HG03097 (cell line): ENCODE measurements around the gene ADIPOR2.
"Not testable (repeated sequence)": the region's sequence is repeated elsewhere in the genome, so short reads cannot be mapped to it uniquely, and the experiment has no call there.

Experiments
- ATAC-seq: cut with Tn5 transposase; IDR thresholded peaks from one replicate; pipeline ENCODE4 v1.9.1; 2021; ENCODE audit not compliant: unreplicated experiment, low FRiP score

Gene ADIPOR2

DNA sequence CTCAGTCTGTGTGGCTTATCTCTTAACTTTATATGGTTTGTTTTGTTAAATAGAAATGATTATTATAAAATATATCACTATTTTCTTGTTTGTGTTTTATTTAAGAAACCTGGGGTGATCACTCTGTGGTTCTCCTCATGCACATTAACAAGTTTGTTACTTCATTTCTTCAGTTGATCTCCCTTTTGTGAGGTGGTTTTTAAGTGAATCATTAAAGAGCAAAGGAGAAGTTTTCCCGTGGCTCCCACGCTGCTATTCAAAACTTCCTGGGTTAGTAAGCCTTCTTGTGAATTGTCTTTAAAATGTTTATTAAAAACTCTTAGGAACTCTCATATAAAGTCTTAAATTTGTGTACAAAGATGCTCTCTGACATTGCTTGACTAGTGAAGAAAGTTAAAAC, 11.8 kb downstream of the ADIPOR2 start:
- ATAC-seq = no peak

- no peak for ATAC-seq
Measured at GRCh38 chr12:1703771-1704722, 13.2 kb downstream of the ADIPOR2 start.

DNA sequence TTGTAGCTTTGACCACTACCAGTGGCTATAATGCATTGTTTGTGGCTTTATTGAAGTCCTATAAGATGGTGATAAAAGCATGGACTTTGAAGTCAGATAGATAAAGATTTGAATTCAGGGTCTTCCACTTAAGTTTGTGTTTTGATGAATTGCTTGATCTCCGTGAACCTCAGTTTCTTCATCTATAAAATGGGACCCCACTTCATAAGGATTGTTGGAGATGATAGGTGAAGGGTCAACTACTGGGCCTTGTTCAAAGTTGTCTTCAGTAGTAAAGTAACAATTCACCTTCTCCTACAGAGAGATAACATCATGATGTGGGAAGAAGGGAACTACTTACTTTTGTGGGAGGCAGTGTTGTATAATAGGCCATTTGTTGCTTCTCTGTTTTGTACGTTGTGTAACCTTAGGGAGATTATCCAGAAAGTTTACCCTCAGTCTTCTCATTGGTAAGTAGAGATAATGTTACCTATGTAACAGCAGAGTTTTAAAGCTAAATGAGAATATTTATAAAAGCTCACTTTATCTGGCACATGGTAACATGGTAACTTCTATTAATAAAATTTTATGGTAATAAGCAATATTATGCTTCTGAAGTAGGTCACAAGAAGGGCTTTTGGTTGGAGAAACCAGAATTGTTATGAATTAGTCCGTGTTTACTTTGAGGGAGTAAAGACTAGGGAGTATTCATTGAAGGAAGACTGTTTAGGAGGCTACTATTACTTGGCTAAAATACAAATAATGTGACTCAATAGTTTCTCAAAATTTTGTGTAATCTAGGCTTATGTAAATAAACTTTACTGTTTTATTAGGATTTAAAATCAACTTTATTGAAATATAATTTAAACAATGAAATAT, 15.1 kb downstream of the ADIPOR2 start:
- no peak for ATAC-seq

GRCh38 chr12:1706632-1706980, 15.7 kb downstream of the ADIPOR2 start:
- no peak for ATAC-seq

DNA sequence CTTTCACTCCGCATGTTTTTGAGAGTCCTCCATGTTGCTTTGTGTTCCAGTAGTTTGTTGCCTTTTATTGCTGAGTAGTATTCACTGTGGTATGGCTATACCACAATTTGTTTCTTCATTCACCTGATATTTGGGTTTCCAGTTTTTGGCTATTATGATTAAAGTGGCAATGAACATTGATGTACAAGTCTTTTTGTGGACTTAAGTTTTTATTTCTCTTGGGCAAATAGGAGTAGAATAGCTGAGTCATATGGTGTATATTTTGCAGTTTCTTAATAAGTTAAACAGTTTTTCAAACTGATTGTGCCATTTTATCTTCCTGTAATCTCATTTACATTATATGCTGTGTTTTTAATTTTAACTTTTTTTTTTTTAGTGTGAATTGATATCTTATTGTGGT, 16.2 kb downstream of the ADIPOR2 start:
- ATAC-seq = no peak

GRCh38 chr12:1709968-1710367, 19.1 kb downstream of the ADIPOR2 start:
- ATAC-seq = not testable (repeated sequence)

GRCh38 chr12:1710870-1711269, 20.0 kb downstream of the ADIPOR2 start:
- not testable (repeated sequence) for ATAC-seq

GRCh38 chr12:1711536-1712211, 20.8 kb downstream of the ADIPOR2 start:
- not testable (repeated sequence) for ATAC-seq

DNA sequence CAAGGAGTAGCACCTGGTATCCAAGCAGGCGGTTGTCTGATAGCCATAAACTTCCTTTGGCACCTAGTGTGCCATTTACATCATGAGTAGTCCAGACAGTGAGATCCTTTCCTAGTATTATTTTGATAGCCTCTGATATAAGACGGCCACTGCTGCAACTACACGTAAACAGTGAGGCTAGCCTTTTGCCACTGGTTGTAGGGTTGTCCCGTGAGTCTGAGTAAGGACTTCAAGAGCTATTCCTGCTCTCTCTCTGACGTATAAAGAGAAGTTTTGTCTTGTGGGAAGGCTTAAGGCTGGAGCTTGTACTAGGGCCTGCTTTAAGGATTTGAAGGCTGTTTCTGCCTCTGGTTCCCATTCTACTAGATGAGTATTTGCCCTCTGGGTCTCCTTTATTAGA, 21.4 kb downstream of the ADIPOR2 start:
- ATAC-seq = not testable (repeated sequence)

DNA sequence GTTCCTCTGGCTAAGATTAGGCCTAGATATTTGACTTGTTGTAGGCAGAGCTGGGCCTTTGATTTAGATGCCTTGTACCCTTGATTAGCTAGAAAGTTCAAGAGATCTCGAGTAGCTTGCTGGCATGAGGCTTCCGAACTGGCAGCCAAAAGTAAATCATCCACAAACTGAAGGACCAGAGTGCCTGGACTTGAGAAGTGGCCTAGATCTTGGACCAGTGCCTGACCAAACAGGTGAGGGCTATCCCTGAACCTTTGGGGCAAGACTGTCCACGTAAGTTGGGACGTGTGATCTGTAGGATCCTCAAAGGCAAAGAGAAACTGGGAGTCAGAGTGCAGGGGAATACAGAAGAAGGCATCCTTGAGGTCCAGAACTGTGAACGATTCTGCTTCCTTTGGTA, 22.0 kb downstream of the ADIPOR2 start:
- ATAC-seq = not testable (repeated sequence)

- ATAC-seq = not testable (repeated sequence)
Measured at GRCh38 chr12:1713783-1714348, 23.0 kb downstream of the ADIPOR2 start.

DNA sequence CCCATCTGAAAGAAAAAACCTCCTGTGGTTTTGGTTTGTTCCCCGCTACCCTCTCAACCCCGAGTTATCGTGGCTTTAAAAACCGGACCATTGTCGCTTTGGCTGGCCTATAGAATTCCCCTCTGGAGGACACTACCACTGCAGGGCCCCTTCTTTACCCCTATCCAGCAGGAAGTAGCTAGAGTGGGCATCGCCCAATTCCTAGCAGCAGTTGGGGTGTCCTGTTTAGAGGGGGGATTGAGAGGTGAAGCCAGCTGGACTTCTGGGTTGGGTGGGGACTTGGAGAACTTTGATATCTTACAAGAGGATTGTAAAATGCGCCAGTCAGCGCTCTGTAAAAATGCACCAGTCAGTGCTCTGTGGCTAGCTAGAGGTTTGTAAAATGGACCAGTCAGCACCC, 24.6 kb downstream of the ADIPOR2 start:
- ATAC-seq = not testable (repeated sequence)

DNA sequence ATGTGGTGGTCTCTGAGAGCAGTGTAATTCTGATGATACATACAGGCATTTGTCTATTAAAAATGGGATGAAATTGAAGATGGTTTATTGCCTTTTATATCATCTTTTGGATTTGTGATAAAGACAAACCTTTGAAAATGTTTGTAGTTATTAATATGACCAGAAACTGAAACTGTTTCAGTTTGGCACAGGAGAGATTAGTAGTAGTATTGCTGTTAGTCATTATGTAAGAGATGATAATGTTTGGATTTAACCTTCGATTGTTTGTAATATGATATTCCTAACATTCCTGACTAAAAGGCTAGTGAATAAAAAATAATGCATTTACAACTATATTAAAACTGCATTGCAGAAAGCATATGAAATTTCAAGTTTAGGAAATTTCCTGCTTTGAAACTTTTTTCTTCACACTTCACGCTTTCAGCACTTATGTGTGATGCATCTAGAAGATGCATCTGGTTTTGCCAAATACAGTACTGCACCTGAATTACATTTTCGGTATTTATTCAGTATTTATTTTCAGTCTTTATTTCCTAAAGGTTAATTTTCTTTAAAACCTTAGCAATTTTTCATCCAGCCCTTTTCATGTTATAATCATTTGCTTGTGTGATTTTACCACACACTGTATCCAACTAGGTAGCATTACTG, 25.5 kb downstream of the ADIPOR2 start:
- ATAC-seq = no peak

DNA sequence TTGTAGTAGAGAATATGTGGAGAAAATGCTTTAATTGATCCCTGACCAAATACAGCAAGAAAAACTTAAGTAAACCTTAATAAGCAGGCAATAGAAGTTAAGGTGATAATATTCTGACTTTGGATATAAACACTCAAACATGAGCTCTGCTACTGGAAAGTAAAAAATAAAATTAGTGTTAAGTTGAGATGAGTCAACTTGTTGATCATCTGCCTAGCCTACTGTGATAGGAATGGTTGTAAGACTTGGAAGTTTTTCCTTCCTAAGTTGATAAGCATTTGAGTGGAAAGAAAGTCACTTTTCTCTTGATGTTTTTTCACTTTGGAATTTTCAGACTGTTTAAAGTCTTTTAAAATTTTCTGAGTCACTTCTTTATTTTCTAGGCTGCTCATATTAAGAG, 26.0 kb downstream of the ADIPOR2 start:
- ATAC-seq = no peak

DNA sequence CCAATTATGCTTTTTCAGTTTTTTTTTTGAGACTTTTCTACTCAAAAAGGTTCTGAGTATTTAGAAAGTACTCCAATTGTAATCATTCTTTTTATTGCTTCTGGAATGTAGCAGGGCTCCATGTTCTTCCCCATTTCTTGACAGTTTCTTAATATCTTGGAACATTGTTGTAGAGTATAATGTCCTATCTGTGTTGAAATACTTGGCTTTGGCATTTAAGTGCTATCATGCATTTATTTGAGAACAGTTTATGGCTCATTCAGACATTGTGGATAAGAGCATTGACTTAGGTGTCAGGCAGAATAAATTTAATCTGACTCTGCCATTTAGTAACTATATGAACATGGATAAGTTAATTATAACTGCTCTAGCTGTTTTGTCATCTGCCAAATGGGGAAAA, 28.3 kb downstream of the ADIPOR2 start:
- no peak for ATAC-seq

GRCh38 chr12:1720494-1720893, 29.6 kb downstream of the ADIPOR2 start:
- ATAC-seq = no peak

- ATAC-seq = no peak
Measured at GRCh38 chr12:1723721-1724120, 32.9 kb downstream of the ADIPOR2 start.

GRCh38 chr12:1724250-1724649, 33.4 kb downstream of the ADIPOR2 start:
- no peak for ATAC-seq

DNA sequence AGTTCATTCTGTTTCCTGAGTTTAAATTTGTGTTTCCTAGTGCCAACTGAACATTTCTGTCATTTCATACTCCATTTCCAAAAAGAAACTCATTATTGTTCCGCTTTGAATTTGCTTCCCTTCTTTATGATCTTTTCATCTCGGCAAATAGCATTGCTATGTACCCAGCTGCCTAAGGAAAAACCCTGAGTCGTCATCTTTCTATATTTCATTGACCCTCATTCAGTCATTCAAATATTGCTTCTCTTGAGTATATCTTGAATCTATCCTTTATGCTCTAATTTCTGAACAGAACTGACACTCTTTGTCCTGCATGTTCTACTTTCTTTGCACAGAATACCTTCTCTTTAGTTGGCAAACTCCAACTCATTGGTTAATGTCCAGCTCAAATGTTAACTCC, 35.9 kb downstream of the ADIPOR2 start:
- no peak for ATAC-seq

- no peak for ATAC-seq
Measured at GRCh38 chr12:1728824-1729223, 38.0 kb downstream of the ADIPOR2 start.
